ENCODE data around the gene SLC9A9.

DNA sequence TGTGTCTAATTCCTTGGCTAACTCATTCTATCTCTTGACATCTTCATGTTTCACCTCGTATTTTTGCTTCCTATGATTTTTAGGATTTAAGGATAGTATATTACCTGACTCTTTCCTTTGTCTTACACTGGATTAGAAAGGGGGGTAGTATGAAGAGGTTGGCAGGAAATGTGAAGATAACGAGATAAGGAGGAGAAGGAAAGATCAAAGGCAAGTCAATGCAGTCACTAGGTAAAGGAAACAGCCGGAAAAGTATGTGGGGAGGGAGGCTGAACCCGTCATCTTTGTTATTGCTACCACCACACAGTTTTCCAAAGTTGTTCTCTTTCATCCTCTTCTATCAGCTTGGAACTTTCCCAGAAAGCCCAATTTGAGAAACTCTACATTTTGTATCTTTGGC is 90.6 kb downstream of the SLC9A9 start:
- TF ChIP-seq, protein P1, sequence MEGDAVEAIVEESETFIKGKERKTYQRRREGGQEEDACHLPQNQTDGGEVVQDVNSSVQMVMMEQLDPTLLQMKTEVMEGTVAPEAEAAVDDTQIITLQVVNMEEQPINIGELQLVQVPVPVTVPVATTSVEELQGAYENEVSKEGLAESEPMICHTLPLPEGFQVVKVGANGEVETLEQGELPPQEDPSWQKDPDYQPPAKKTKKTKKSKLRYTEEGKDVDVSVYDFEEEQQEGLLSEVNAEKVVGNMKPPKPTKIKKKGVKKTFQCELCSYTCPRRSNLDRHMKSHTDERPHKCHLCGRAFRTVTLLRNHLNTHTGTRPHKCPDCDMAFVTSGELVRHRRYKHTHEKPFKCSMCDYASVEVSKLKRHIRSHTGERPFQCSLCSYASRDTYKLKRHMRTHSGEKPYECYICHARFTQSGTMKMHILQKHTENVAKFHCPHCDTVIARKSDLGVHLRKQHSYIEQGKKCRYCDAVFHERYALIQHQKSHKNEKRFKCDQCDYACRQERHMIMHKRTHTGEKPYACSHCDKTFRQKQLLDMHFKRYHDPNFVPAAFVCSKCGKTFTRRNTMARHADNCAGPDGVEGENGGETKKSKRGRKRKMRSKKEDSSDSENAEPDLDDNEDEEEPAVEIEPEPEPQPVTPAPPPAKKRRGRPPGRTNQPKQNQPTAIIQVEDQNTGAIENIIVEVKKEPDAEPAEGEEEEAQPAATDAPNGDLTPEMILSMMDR (IDR thresholded peaks at IDR 0.05) = no peak
- TF ChIP-seq POLR2AphosphoS5 (IDR thresholded peaks at IDR 0.05) = no peak
